SU-DHL-6 (cell line): ENCODE data around the gene BCAS3.

Experiments
- H2AFZ ChIP-seq: fragments of 200-600 bp; sonication (generic); 2 replicates; pipeline ENCODE4 v1.6.1; 2014; ENCODE audit warnings: low read depth, mild to moderate bottlenecking, moderate library complexity, mixed read lengths, antibody characterized with exemption, low read length; ENCODE audit not compliant: severe bottlenecking
- H3F3A ChIP-seq: fragments of 200-600 bp; shearing (Covaris generic); 2 replicates; pipeline ENCODE4 v1.6.0; 2016; ENCODE audit warnings: antibody characterized with exemption, mild to moderate bottlenecking; ENCODE audit not compliant: insufficient read depth
- H3K27ac ChIP-seq: fragments of 200-600 bp; sonication (generic); 2 replicates; pipeline ENCODE4 v1.5.1; 2016; ENCODE audit warnings: low read depth, mild to moderate bottlenecking, low read length, moderate library complexity, mixed read lengths
- H3K27me3 ChIP-seq: fragments of 200-600 bp; sonication (generic), shearing (Covaris generic); 2 replicates; pipeline ENCODE4 v1.6.0; 2014; ENCODE audit warnings: mild to moderate bottlenecking, low read length
- H3K36me3 ChIP-seq: fragments of 200-600 bp; sonication (generic); 2 replicates; pipeline ENCODE4 v1.6.1; 2014; ENCODE audit warnings: mild to moderate bottlenecking, low read length, mixed read lengths
- H3K4me2 ChIP-seq: fragments of 300-600, 200-600 bp; shearing (Covaris generic), sonication (generic); 2 replicates; pipeline ENCODE4 v1.6.0; 2014; ENCODE audit warnings: low read length, low read depth, mild to moderate bottlenecking; ENCODE audit not compliant: poor library complexity, severe bottlenecking
- H3K4me3 ChIP-seq: fragments of 200-600 bp; sonication (generic); 2 replicates; pipeline ENCODE4 v1.5.1; 2014; ENCODE audit warnings: antibody characterized with exemption, low read length, mild to moderate bottlenecking, mixed read lengths; ENCODE audit not compliant: insufficient read depth, poor library complexity, severe bottlenecking
- H3K79me2 ChIP-seq: fragments of 200-600 bp; sonication (generic); 2 replicates; pipeline ENCODE4 v1.6.1; 2014; ENCODE audit warnings: mild to moderate bottlenecking, low read length, moderate library complexity; ENCODE audit not compliant: insufficient read depth
- H3K9ac ChIP-seq: fragments of 200-600 bp; sonication (generic); 2 replicates; pipeline ENCODE4 v1.7.0; 2014; ENCODE audit warnings: mild to moderate bottlenecking, low read length
- H3K9me2 ChIP-seq: fragments of 200-600 bp; sonication (generic); replicated peaks from 2 replicates; pipeline ENCODE4 v1.6.1; 2014; ENCODE audit warnings: low read length; ENCODE audit not compliant: insufficient read depth
- H3K9me3 ChIP-seq: fragments of 200-600 bp; sonication (generic); 2 replicates; pipeline ENCODE4 v1.6.1; 2014; ENCODE audit warnings: low read length, mixed read lengths; ENCODE audit not compliant: insufficient read depth
- H4K20me1 ChIP-seq: fragments of 200-600 bp; sonication (generic); 2 replicates; pipeline ENCODE4 v1.6.1; 2014; ENCODE audit warnings: low read depth, mild to moderate bottlenecking, antibody characterized with exemption, low read length, moderate library complexity, mixed read lengths
- CTCF ChIP-seq: fragments of 200-600 bp; sonication (generic); IDR thresholded peaks from one replicate; pipeline ENCODE4 v1.5.1; 2017; ENCODE audit warnings: antibody characterized with exemption, mild to moderate bottlenecking, low read length, moderate library complexity; ENCODE audit not compliant: insufficient read depth, poor library complexity, severe bottlenecking
- EZH2phosphoT487 ChIP-seq: fragments of 200-600 bp; sonication (generic), shearing (Covaris generic); conservative IDR thresholded peaks from 2 replicates; pipeline ENCODE4 v1.6.1; 2018; ENCODE audit warnings: mild to moderate bottlenecking, antibody characterized with exemption, low read length, moderate library complexity, mixed read lengths

The BCAS3 gene

GRCh38 chr17:60896996-60897395, 219.3 kb downstream of the BCAS3 start:
- Histone ChIP-seq H3K79me2 (no peaks in the 10 kb centered on the region), H3K27me3 (no peaks in the 10 kb centered on the region), H3K4me2 (no peak overlapping the region), H3K9ac (no peak overlapping the region), H3K9me2 (no peaks in the 10 kb centered on the region), H4K20me1 (no peaks in the 10 kb centered on the region), H2AFZ (no peak overlapping the region), H3F3A (no peaks in the 10 kb centered on the region), H3K9me3 (0 out of 2 replicates have a peak, but pooled peaks cover 6% of the 10 kb centered on the region), H3K4me3 (no peak overlapping the region), H3K36me3 (peaks cover 3% of the 10 kb centered on the region; the same call in 1 of the 2 replicates), H3K27ac (no peak overlapping the region)
- TF ChIP-seq EZH2phosphoT487 (no peak), CTCF (no peak)

- Histone ChIP-seq H3K79me2 (no peaks in the 10 kb centered on the region), H3K9me3 (0 out of 2 replicates have a peak, but pooled peaks cover 6% of the 10 kb centered on the region), H4K20me1 (no peaks in the 10 kb centered on the region), H3K36me3 (peaks cover 3% of the 10 kb centered on the region; the same call in 1 of the 2 replicates), H3F3A (no peaks in the 10 kb centered on the region), H3K9ac (no peak overlapping the region), H3K4me2 (no peak overlapping the region), H3K4me3 (no peak overlapping the region), H3K27me3 (no peaks in the 10 kb centered on the region), H2AFZ (no peak overlapping the region), H3K9me2 (no peaks in the 10 kb centered on the region), H3K27ac (no peak overlapping the region)
- no peak for TF ChIP-seq EZH2phosphoT487
- no peak for TF ChIP-seq CTCF
Measured at GRCh38 chr17:60899115-60899514, 221.5 kb downstream of the BCAS3 start.

- Histone ChIP-seq H3K79me2 (no peaks in the 10 kb centered on the region), H3K4me3 (no peak overlapping the region), H3K36me3 (peaks cover 3% of the 10 kb centered on the region; the same call in 1 of the 2 replicates), H4K20me1 (no peaks in the 10 kb centered on the region), H3K9me2 (no peaks in the 10 kb centered on the region), H3K27me3 (no peaks in the 10 kb centered on the region), H2AFZ (no peak overlapping the region), H3K27ac (no peak overlapping the region), H3K9ac (no peak overlapping the region), H3K4me2 (no peak overlapping the region), H3F3A (no peaks in the 10 kb centered on the region), H3K9me3 (0 out of 2 replicates have a peak, but pooled peaks cover 6% of the 10 kb centered on the region)
- TF ChIP-seq EZH2phosphoT487 = no peak
- no peak for TF ChIP-seq CTCF
Measured at GRCh38 chr17:60900688-60901087, 223.0 kb downstream of the BCAS3 start.

- Histone ChIP-seq H3K9ac (no peak overlapping the region), H3K36me3 (peaks cover 3% of the 10 kb centered on the region; the same call in 1 of the 2 replicates), H3K4me2 (no peak overlapping the region), H3K4me3 (no peak overlapping the region), H3K79me2 (no peaks in the 10 kb centered on the region), H3K9me3 (0 out of 2 replicates have a peak, but pooled peaks cover 6% of the 10 kb centered on the region), H3F3A (no peaks in the 10 kb centered on the region), H2AFZ (no peak overlapping the region), H3K27ac (no peak overlapping the region), H4K20me1 (no peaks in the 10 kb centered on the region), H3K9me2 (no peaks in the 10 kb centered on the region), H3K27me3 (no peaks in the 10 kb centered on the region)
- TF ChIP-seq CTCF (no peak), EZH2phosphoT487 (no peak)
Measured at GRCh38 chr17:60901242-60901641, 223.6 kb downstream of the BCAS3 start.
